Cerebellar nuclear complex (tissue), 1 donor: ENCODE measurements around the gene GDPGP1.
"Not testable (repeated sequence)": the region's sequence is repeated elsewhere in the genome, so short reads cannot be mapped to it uniquely, and the experiment has no call there.

Experiments
- DNase-seq, 2 experiments: peaks; one replicate each; lab custom pipeline; 2025; lab: John Stamatoyannopoulos, UW

The GDPGP1 gene

DNA sequence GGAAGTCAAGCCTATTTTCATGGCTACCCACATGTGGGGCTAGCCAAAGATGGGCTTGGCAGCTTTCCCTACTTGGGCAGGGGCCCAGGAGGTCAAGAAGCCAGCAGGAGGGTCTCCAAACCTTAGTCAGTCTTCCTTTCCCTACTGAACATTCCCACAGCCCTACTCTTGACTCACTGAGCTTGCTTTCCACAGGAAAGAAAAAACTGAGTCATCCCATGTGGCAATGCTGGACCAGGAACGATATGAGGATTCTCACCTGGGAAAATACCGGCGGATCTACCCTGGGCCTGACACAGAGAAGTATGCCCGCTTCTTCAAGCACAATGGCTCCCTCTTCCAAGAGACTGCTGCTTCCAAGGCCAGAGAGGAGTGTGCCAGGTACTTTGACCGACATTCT is 27.8 kb downstream of the GDPGP1 start:
- DNase-seq = no peak

DNA sequence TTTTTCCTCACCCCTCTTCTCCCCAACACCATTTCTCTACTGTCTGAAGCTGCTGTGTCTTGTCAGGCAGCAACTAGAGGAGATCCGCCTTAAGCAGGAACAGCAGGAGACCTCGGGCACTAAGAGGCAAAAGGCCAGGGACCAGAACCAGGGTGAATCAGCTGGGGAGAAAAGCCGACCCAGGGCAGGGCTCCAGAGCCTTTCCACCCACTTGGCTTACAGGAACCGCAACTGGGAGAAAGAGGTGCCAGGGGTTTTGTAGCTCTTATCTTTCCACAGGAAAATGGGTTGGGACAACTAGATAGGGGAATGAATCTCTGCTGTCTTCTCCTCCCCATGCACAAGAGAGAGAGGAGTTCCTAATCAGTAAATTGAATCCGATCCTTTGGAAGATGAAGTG is 28.4 kb downstream of the GDPGP1 start:
- no peak for DNase-seq

DNA sequence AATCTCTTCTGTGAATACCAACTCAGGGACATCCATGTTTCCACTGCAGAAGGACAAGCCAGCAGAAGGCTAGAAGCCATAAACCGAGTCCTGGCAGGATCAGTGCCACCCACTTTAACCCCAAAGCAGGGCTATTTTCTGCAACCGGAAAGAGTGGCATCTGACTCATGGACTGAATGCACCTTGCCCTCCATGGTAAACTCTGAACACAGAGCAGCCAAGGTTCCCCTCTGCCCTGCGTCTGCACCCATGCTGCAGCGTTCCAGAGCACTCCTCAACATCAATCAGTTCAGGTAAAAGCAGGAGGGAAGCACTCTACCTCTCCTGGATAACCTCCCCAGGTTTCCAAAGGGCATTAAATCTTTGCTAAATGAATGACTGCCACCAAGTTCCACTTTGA is 30.7 kb downstream of the GDPGP1 start:
- no peak for DNase-seq

DNA sequence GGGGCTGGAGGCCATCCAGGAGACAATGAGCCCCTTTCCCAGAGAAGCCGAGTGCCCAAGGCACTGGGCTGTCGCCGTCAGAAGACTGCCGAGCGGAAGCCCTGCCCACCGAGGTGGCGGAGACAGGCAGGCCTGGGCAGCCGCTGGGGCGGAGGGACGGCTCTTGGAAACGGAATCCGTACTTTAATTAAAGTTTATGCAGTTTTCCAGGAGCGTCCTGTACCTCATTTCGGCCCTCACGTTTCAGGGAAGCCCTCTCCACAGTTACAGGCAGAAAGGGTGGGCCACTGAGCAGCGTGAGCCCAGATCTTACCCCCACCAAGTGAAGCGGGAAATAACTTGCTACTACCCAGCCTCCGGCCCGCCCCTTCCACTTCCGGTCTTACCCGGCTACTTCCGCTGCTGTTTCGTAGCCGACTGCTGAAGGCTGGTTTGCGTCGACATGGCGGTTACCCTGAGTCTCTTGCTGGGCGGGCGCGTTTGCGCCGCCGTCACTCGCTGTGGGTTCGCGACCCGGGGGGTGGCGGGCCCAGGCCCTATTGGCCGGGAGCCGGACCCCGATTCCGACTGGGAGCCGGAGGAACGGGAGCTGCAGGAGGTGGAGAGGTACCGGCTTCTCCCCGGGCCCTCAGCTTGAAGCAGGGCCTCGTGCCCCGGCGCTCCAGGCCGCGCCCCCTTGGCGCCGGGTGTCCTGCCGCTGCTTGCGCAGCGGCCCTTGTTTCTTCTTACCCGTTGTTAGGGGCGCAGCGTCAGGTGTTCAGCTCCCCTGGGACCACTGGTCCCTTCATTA is 31.5 kb downstream of the GDPGP1 start, which contains the start of gene NGRN:
NGRN (plus strand) TSS at position 402 of the 790 bp plus-strand sequence; CDS start at position 443, 41 bp downstream.
- peak; percentile 38 to 58 for DNase-seq

DNA sequence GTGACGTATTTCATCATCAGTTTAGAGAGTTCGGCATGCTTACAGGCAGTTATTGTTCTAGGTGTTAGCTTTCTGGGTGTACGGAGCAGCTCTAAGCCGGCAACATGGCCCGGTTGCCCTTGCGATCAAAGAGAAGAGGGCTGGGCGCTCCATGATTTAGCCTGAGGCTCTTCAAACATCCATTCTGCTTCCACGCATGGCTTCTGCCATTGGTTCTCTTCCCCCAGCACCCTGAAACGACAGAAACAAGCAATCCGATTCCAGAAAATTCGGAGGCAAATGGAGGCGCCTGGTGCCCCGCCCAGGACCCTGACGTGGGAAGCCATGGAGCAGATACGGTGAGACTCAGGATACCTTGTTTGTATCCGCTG is 32.0 kb downstream of the GDPGP1 start:
- peak in 1 of 2 experiments; percentile 19 for DNase-seq

DNA sequence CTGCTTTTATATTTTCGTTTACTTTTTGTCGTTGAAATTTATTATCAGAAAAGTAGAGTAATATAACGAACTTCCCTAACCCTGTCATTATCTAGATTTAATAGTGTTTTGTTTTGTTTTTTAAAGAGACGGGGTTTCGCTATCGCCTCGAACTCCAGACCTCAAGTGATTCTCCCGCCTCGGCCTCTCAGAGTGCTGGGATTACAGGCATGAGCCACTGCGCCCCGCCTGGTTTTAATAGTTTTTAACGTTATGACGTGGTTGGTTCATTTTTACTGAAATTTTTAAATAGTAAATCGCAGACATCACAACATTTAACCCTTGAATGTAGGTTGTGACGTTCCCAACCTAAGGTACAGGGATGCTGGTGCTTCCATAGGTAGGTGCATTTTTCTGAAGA is 32.5 kb downstream of the GDPGP1 start:
- DNase-seq = no peak

DNA sequence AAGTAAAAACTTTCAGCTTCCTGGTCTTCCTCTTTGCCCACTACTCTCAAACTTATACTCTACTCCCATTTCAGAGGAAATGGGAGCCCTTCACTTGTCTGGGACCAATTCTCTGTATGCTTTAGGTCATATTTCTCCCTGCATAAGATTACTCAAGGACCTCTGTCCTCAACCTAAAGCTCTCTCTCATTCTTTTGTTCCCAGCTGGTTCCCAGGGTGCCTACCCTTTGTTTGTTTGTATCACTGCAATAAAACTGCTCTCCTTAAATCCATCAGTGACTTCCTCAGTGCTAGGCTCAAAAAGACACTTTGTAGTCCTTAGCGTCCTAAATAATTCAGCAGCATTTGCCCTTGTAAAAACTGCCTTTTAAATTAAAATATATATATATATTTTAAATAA is 34.4 kb downstream of the GDPGP1 start:
- DNase-seq = no peak

DNA sequence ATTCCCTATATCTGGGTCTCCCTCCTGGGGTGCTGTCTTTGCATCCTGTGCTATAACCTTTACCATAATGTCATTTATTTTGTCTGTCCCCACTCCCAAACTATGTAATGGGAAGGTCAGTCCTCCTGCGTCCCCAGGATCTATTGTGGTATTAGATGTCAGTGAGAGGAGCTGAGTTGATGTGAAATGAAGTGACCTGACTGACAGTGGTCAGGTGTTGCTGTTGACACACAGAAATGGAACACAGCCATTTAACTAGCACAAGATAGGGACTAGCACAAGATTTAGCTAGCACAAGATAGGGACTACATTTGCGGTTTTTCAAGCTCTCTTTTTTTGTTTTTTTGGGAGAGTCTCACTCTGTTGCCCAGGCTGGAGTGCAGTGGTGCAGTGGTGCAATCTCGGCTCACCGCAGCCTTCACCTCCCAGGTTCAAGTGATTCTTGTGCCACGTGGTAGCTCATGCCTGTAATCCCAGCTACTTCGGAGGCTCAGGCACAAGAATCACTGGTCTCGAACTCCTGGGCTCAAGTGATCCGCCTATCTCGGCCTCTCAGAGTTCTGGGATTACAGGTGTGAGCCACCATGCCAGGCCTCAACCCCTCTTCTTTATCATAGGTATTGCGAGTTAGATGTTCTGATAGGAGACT is 36.6 kb downstream of the GDPGP1 start:
- no peak for DNase-seq

DNA sequence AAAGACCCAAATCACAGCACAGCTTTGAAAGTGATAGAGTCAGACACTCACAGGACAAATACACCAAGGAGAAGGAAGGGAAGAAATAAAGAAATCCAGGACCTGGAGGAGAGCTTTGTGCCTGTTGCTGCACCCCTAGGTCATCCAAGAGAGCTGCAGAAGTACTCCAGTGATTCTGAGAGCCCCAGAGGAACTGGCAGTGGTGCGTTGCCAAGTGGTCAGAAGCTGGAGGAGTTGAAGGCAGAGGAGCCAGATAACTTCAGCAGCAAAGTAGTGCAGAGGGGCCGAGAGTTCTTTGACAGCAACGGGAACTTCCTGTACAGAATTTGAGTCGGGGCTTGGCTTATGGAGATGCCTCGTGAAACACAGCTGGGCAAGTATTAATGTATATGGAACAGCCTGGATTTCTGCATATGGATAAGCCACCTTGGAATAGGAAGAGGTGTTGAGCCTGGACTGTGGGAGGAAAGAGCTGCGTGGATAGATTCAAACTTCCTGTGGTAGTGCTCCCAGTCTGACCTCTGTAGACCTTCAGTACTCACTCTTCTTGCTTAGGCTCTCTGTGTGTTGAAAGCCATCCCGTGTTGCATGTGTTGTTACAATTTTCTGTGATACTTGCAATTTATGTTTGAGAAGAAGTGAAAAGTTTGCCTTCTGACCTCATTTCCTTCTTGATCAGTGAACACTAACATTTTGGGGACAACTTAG is 37.6 kb downstream of the GDPGP1 start:
- DNase-seq = no peak

DNA sequence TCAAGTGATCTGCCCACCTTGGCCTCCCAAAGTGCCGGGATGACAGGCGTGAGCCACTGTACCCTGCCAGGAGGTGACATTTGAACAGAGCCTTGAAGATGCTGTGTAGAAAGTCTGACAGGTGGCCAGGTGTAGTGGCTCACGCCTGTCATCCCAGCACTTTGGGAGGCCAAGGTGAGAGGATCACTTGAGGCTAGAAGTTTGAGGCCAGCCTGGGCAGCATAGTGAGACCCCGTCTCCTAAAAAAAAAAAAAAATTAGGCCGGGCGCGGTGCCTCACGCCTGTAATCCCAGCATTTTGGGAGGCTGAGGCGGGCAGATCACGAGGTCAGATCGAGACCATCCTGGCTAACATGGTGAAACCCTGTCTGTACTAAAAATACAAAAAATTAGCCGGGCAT is 44.5 kb downstream of the GDPGP1 start:
- not testable (repeated sequence) for DNase-seq

DNA sequence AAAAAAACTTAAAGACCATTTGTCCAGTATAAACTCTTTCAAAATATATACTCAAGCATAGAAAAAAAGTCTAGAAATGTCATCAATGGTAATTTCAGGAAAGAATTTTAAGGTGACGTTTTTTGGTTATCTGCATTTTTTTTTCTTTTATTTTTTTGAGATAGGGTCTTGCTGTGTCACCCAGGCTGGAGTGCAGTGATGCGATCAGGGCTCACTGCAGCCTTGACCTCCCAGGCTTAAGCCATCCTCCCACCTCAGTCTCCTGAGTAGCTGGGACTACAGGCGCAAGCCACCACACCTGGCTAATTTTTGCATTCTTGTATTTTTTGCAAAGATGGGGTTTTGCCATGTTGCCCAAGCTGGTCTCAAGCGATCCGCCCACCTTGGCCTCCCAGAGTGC is 46.7 kb downstream of the GDPGP1 start:
- DNase-seq = not testable (repeated sequence)

DNA sequence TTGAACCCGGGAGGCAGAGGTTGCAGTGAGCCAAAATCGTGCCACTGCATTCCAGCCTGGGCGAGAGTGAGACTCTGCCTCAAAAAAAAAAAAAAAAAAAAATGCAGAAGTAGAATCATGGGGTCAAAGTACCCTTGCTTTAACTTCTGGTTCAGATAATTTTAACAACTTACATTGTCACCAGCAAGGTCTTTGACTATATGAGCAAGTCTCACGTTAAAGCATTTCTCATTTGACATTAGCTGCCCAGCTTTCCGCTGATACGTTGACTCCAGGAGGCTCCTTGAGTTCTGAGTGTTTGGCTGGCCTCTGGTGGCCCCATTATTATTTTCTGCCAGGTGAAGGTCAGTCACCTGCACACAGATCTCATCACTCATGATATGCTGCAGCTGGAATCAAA is 47.6 kb downstream of the GDPGP1 start:
- DNase-seq = not testable (repeated sequence)

DNA sequence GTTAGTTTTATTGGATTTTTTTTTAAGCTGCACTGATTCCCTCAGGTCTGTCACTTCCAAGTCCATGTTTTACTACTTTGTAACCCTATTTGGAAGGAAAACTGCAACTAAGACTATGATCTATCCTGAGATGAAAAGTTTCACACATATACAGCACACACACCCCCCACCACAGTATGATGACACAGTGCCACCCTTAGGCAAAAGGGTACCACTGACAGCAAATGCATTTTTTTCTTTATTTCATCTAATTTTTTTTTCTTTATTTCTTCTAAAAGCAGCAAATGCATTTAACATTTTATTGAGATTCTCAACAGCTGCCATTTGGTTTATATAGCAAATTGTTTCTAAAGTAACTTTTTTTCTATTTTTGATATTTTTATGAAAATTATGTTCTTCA is 52.7 kb downstream of the GDPGP1 start:
- no peak for DNase-seq

DNA sequence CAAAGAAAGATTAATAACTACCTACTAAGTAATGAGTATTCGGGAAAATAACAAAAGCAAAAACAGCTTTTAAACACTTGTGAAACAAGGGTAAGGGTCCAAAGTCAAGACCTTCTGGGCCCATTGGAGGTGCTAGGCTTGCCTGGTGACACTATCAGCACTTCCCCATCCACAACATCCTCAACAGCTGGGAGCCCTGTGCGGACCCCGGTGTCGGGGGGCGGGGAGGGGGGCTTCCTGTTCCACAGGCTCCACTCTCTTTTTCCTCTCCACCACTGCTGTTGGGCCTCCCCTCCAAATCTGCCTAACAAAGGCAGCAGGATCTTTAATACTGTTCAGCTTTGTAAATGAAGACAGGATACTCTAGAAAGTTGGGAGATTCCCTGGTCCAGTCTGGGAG is 53.1 kb downstream of the GDPGP1 start:
- no peak for DNase-seq

DNA sequence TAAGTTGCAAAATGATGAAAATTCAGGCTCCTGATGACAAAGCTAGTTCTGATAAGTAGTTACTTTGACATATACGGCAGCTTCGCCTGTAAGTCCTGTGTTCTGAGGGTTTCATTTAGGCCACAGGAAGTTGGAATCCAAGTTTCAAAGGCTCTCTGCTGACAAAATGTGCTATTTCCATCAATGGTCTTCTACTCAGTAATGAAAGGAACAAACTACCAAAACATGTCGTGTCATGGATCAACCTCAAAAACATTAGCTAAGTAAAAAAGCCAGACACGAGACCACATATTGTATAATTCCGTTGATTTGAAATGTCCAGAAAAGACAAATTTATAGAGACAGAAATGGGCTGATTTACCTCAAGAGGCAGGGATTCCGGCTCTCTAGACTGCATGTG is 53.9 kb downstream of the GDPGP1 start:
- DNase-seq = no peak

DNA sequence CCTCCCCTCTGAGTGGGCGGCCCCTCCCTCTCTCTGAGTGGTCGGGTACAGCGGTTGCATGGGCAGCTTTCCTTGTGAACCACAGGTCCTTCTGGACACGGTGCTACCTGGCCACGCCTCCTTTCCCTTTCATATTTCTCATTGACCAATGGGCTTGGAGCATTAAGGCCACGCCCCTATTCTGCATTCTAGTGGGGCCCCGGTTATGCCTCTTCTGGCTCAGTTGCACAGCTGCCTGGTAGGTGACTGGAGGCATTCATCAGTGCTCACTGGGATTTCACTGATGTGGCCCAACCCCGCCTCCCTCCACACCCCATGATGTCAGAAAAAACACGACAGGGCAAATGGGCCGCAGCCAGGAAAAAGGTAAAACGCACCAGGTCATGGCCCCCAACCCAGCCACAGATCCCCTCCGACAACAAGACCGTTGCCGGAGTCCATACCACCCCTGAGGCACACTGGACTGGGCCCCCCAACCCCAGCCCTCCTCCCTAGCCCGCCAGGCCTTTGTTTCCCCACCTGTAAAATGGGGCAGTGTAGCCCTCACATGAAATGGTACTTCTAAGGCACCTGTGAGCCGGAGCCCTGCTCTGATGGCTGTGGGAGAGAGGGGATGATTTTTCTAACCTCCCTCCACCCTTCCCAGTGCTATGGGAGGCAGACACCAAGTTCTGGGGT is 57.8 kb downstream of the GDPGP1 start:
- DNase-seq = no peak

DNA sequence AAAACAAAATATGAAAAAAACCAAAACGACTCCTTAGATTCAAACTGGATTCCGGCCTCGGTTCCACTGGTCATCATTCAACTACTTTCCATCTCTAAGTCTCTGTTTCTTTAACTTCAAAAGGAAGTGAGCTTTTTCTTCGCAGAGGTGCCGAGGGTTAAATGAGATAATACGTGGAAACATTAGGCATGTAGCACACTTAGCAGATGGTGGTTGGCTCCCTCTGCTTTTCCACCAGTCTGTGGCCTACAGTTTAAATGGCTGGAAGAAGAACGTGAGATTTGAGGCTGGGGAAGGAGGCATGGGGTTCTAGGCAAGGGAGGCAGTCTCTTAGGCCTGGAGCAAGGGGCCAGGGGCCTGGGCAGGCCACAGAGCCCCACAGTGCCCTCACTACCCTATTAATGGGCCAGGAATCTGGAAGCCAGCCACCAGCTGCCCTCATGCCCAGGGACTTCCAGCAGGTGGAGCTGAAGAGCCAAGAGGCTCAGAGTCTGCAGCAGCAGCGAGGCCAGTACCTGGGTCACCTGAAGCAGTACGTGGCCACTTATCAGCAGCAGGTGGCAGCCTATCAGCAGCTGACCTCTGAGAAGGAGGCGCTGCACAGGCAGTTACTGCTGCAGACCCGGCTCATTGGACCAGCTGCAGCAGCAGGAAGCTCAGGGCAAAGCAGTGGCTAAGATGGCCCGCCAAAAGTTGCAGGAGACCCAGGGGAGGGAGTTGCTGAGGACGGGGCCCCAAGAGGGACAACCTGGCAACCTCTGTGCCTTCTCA is 59.2 kb downstream of the GDPGP1 start:
- peak in 1 of 2 experiments; percentile 10 for DNase-seq

DNA sequence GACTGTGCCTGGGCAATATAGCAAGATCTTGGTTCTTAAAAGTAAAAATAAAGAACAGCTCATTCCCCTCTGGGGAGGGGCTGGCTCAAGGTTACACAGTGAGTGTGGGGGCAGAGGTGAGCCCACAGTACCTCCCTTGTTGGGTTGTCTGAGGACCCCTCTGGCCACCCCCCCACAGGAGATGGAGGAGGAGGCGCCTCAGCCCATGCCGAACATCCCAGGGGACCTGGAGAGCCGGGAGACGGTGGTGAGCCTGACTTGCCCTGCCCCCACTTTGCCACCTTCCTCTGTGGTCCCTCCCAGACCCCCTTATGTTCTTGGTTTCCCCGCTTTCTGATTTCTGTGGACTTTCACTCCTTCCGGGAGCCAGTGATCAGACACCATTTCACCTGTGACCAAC is 60.1 kb downstream of the GDPGP1 start:
- no peak for DNase-seq

DNA sequence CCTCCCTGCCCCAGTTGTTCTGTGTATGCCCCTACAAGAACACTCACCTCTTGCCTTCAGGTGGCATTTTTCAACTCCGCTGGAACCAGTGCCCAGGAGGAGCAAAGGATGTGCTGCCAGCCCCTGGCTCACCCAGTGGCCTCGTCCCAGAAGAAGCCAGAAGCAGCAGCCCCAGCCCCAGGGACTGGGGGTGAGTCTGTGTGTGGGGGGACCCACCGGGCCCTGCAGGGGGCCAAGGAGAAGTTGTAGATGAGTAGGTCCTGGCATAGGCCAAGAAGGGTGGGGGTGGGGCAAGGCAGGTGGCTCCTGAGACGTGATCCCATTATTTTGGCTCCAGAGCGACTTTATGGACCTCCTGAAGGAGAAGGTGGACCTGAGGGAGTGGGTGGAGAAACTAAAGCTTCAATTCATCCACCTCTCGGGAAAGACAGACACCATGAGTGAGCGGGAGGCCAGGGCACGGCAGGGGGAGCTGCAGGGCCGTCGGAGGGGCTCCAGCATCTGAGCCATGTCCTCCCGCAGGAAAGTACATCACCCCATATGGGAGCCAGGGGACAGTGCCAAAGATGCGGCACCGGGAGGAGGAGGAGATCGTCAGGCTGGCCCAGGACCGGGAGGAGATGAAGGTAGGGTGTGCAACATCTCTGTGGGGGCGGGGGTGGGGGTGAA is 60.7 kb downstream of the GDPGP1 start:
- DNase-seq = no peak

DNA sequence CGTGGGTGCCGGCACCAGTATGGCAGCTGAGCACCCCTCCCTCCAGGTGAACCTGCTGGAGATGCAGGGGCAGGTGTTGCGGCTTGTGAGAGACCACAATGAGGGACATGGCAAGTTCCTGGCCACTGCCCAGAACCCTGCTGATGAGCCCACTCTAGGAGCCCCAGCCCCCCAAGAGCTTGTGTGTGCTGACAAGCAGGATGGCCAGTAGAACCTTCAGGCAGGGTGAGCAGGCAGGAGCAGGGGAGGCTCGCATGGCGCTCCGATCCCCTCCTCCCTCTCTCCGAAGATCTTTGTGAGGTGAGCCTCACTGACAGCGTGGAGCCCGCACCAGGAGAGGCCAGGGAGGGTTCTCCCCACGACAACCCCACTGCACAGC is 61.2 kb downstream of the GDPGP1 start:
- DNase-seq = no peak
